ENCODE results near the gene MDGA2.

- TF ChIP-seq CTCF (IDR thresholded peaks at IDR 0.05) (no peak), POLR2A (IDR thresholded peaks at IDR 0.05) (no peak)
Measured at GRCh38 chr14:47009615-47010014, 665.8 kb downstream of the MDGA2 start.

Data from uterus (tissue), 2 donors.